HCT116 (cell line): ENCODE results near the gene RNU6-9. TPM values are rescaled to one million over a fixed set of nuclear protein-coding genes. Genes with fewer than 3 reads are reported as not detected.

Experiments used
- ATAC-seq: fragments of 200-7000 bp; cut with Tn5 transposase; 2 replicates; pipeline ENCODE4 v1.9.1; 2020; ENCODE audit warnings: mild to moderate bottlenecking, moderate library complexity
- BruUV-seq: library from RNA; stranded (reverse); fragments of 400-500 nt; replicated peaks from 2 replicates; lab custom pipeline; 2021; lab: Mats Ljungman, UMichigan
- CTCF ChIA-PET: fragments of 300-600 bp; sonication (Branson Sonifier 250); formaldehyde crosslinking; loops from one replicate; lab custom pipeline; 2021; ENCODE audit warnings: antibody characterized with exemption; lab: Charles Lee
- POLR2A ChIA-PET: fragments of 300-600, 350-600 bp; sonication (Branson Sonifier 250); formaldehyde crosslinking; loops from one replicate; lab custom pipeline; 2021; ENCODE audit warnings: antibody characterized with exemption; lab: Charles Lee
- RAD21 ChIA-PET, 2 experiments: fragments of 300-600 bp; sonication (Branson Sonifier 250); formaldehyde crosslinking; loops; one replicate each; lab custom pipeline; 2023; ENCODE audit warnings: low total read pairs in 2 of 2; ENCODE audit not compliant: uncharacterized antibody in 2 of 2, unreplicated experiment in 2 of 2, low non-redundant PET in 1 of 2; lab: Charles Lee
- DNase-seq: peaks from one replicate; pipeline ENCODE4 v3.0.0-alpha.2; 2010; ENCODE audit warnings: low read depth, low spot score
- H2AFZ ChIP-seq: fragments of 200-600 bp; shearing (Covaris generic), sonication (generic); 2 replicates; pipeline ENCODE4 v1.6.1; 2017; ENCODE audit warnings: low read depth, mixed run types, mixed read lengths, antibody characterized with exemption, low read length; ENCODE audit not compliant: poor library complexity, severe bottlenecking
- H3K27ac ChIP-seq: 2 replicates; pipeline ENCODE4 v1.5.1; 2012; ENCODE audit warnings: low read depth, low read length
- H3K27me3 ChIP-seq: fragments of 200-600 bp; sonication (generic); 2 replicates; pipeline ENCODE4 v1.6.1; 2016; ENCODE audit warnings: mixed run types, low read length, mixed read lengths; ENCODE audit not compliant: insufficient read depth
- H3K36me3 ChIP-seq, 2 experiments: fragments of 200-500 bp in 1 of 2; fragments of 200-600 bp in 1 of 2; sonication (Bioruptor generic) in 1 of 2; sonication (generic) in 1 of 2; 2 replicates each; pipeline versions ENCODE4 v1.5.1 to v1.6.1; 2014 to 2016; ENCODE audit warnings: low read length in 2 of 2, inconsistent platforms in 1 of 2, mixed read lengths in 1 of 2, mixed run types in 1 of 2; ENCODE audit not compliant: insufficient read depth in 2 of 2, control insufficient read depth in 1 of 2
- H3K4me1 ChIP-seq, 2 experiments: fragments of 200-600 bp in 1 of 2; sonication (generic) in 1 of 2; 2 replicates each; pipeline versions ENCODE4 v1.5.1 to v1.6.1; 2012 to 2017; ENCODE audit warnings: low read length in 2 of 2, inconsistent platforms in 1 of 2, mild to moderate bottlenecking in 1 of 2, mixed read lengths in 1 of 2, mixed run types in 1 of 2, moderate library complexity in 1 of 2; ENCODE audit not compliant: insufficient read depth in 2 of 2, control insufficient read depth in 1 of 2
- H3K4me2 ChIP-seq: fragments of 200-600 bp; sonication (generic); 2 replicates; pipeline ENCODE4 v1.6.1; 2017; ENCODE audit warnings: mixed run types, low read length, mixed read lengths
- H3K4me3 ChIP-seq, 2 experiments: fragments of 200-600 bp in 1 of 2; sonication (generic) in 1 of 2; replicated peaks in 1 of 2; 2 replicates each; pipeline ENCODE4 v1.5.1; 2011 to 2016; ENCODE audit warnings: low read length in 2 of 2, control low read depth in 1 of 2, low read depth in 1 of 2, mild to moderate bottlenecking in 1 of 2, mixed read lengths in 1 of 2, mixed run types in 1 of 2
- H3K79me2 ChIP-seq: fragments of 200-600 bp; sonication (generic); 2 replicates; pipeline ENCODE4 v1.6.1; 2017; ENCODE audit warnings: mild to moderate bottlenecking, mixed run types, low read length, moderate library complexity, mixed read lengths; ENCODE audit not compliant: insufficient read depth
- H3K9ac ChIP-seq: fragments of 200-600 bp; sonication (generic); 2 replicates; pipeline ENCODE4 v1.6.1; 2016; ENCODE audit warnings: low read length, mixed read lengths
- H3K9me2 ChIP-seq: fragments of 200-600 bp; sonication (generic), shearing (Covaris generic); 2 replicates; pipeline ENCODE4 v1.6.1; 2017; ENCODE audit warnings: mixed run types, mild to moderate bottlenecking, moderate library complexity; ENCODE audit not compliant: insufficient read depth
- H3K9me3 ChIP-seq, 2 experiments: fragments of 200-500 bp in 1 of 2; fragments of 200-600 bp in 1 of 2; sonication (Bioruptor generic) in 1 of 2; sonication (generic) in 1 of 2; 2 replicates each; pipeline ENCODE4 v1.6.1; 2014 to 2017; ENCODE audit warnings: low read length in 2 of 2, mixed read lengths in 2 of 2, inconsistent platforms in 1 of 2, low read depth in 1 of 2, mild to moderate bottlenecking in 1 of 2, mixed run types in 1 of 2, moderate library complexity in 1 of 2; ENCODE audit not compliant: control insufficient read depth in 1 of 2, insufficient read depth in 1 of 2
- H4K20me1 ChIP-seq: fragments of 200-600 bp; sonication (generic), shearing (Covaris generic); 2 replicates; pipeline ENCODE4 v1.6.1; 2017; ENCODE audit warnings: mixed run types, mild to moderate bottlenecking, moderate library complexity; ENCODE audit not compliant: insufficient read depth
- MAX ChIP-seq: IDR thresholded peaks from 2 replicates; pipeline ENCODE4 v1.6.1; 2012
- POLR2AphosphoS5 ChIP-seq: IDR thresholded peaks from 2 replicates; pipeline ENCODE4 v1.6.1; 2011; ENCODE audit warnings: mild to moderate bottlenecking, low read depth, low read length, moderate library complexity
- SRF ChIP-seq: IDR thresholded peaks from 2 replicates; pipeline ENCODE4 v1.6.1; 2012; ENCODE audit warnings: low read depth
- ZBTB33 ChIP-seq: IDR thresholded peaks from 2 replicates; pipeline ENCODE4 v1.6.1; 2011; ENCODE audit warnings: mild to moderate bottlenecking, low read length, moderate library complexity; ENCODE audit not compliant: insufficient replicate concordance; ENCODE audit errors: extremely low read depth
- ZFX ChIP-seq: fragments of 450-650 bp; IDR thresholded peaks from 2 replicates; pipeline ENCODE4 v1.6.1; 2017
- intact Hi-C: fragments of 100-400 bp; cut with micrococcal nuclease; formaldehyde crosslinking; loops from 2 replicates; pipeline ENCODE4 v1.10.0; 2022
- total RNA-seq: library from RNA; stranded (reverse); gene quantifications from one replicate; pipeline ENCODE4 v1.2.1, GENCODE V29; 2021; ENCODE audit not compliant: unreplicated experiment

The RNU6-9 gene
- total RNA-seq, 1 experiment from 2014 or later = not detected

- Histone ChIP-seq H3K9ac (no peak overlapping the region), H3K4me2 (peak overlapping the region; percentile 28; the same call in 1 of the 2 replicates), H4K20me1 (no peaks in the 10 kb centered on the region), H3K27ac (peak overlapping the region; percentile 29; the same call in 1 of the 2 replicates), H3K79me2 (no peaks in the 10 kb centered on the region), H3K4me3 (no peak overlapping the region), H3K4me1 (peaks cover 19 to 34% of the 10 kb centered on the region in 2 experiments), H3K27me3 (no peaks in the 10 kb centered on the region), H3K36me3 (peaks cover 5 to 18% of the 10 kb centered on the region in 2 experiments; a peak in 2 of 4 replicates), H3K9me2 (no peaks in the 10 kb centered on the region), H3K9me3 (no peaks in the 10 kb centered on the region), H2AFZ (no peak overlapping the region)
- BruUV-seq = no TSS peak
- TF ChIP-seq ZBTB33 = no peak
- TF ChIP-seq MAX = no peak
- TF ChIP-seq ZFX = no peak
- DNase-seq (no peak), ATAC-seq (no peak)
- ChIA-PET POLR2A (no interaction called here), RAD21 (no interaction called here), CTCF (interaction anchor here (0.5 kb wide), 1 partner anchor 363 kb away, joined by 3 read pairs; no protein-coding TSS in a partner anchor)
- intact Hi-C loops = no loop called here
These were observed 19.7 kb upstream of the RNU6-9 start for GRCh38 chr19:873561-874041.

- no peaks in the 10 kb centered on the region for H3K79me2 ChIP-seq
- H3K9me2 ChIP-seq = no peaks in the 10 kb centered on the region
- ChIA-PET POLR2A (no interaction called here), RAD21 (interaction anchor here in 1 of 2 experiments (0.6 kb wide), 1 partner anchor 18 kb away, joined by 3 read pairs; no protein-coding TSS in a partner anchor)
- DNase-seq = no peak
- intact Hi-C loops = no loop called here
- TF ChIP-seq POLR2AphosphoS5 = peak; percentile 36
- no peak for TF ChIP-seq ZFX
- no peak for TF ChIP-seq SRF
- TF ChIP-seq, all 23 proteins: peak for 1
- Histone ChIP-seq H3K9ac (no peak overlapping the region), H3K27me3 (no peaks in the 10 kb centered on the region), H3K4me1 (peaks cover 9 to 18% of the 10 kb centered on the region in 2 experiments), H3K27ac (no peak overlapping the region; the same call in 1 of the 2 replicates), H3K4me2 (no peak overlapping the region), H4K20me1 (no peaks in the 10 kb centered on the region), H3K36me3 (peaks cover 4 to 10% of the 10 kb centered on the region in 2 experiments; a peak in 2 of 4 replicates), H3K9me3 (no peaks in the 10 kb centered on the region), H3K4me3 (no peak overlapping the region), H2AFZ (no peak overlapping the region)
- CTCF ChIA-PET = interaction anchor here (0.6 kb wide), 1 partner anchor 108 kb away, joined by 4 read pairs; no protein-coding TSS in a partner anchor
- BruUV-seq = no TSS peak
- no peak for ATAC-seq
These were observed 17.9 kb upstream of the RNU6-9 start for GRCh38 chr19:875265-875879.
